Vagina (tissue), 2 donors: ENCODE measurements around the gene PNMA8B. TPM values are rescaled to one million over a fixed set of nuclear protein-coding genes. Genes with fewer than 3 reads are reported as not detected.
A peak's percentile ranks its signal among the peaks of the same experiment; 100 is the strongest.

Experiments used
- DNase-seq, 2 donors: peaks; one replicate each; pipeline ENCODE4 v3.0.0-alpha.2; 2017; ENCODE audit errors: extremely low spot score in 2 of 2
- H3K27ac ChIP-seq: fragments of 200-600 bp; sonication (generic); one replicate; pipeline ENCODE4 v1.5.1; 2019
- H3K27me3 ChIP-seq: fragments of 200-600 bp; sonication (generic); one replicate; pipeline ENCODE4 v1.5.1; 2019
- H3K36me3 ChIP-seq, 2 donors: fragments of 200-600 bp; sonication (generic); one replicate each; pipeline ENCODE4 v1.5.1; 2017 to 2019
- H3K4me1 ChIP-seq: fragments of 200-600 bp; sonication (generic); one replicate; pipeline ENCODE4 v1.5.1; 2019
- H3K4me3 ChIP-seq, 2 donors: fragments of 200-600 bp; sonication (generic); 1 replicate in 1 of 2; 2 replicates in 1 of 2; pipeline ENCODE4 v1.5.1; 2016 to 2019
- H3K9me3 ChIP-seq: fragments of 200-600 bp; sonication (generic); one replicate; pipeline ENCODE4 v1.5.1; 2019
- POLR2A ChIP-seq, 2 donors: fragments of 450-650 bp; IDR thresholded peaks; one replicate each; pipeline ENCODE4 v1.6.1; 2017; ENCODE audit warnings: antibody characterized with exemption in 2 of 2, mild to moderate bottlenecking in 2 of 2, moderate library complexity in 2 of 2
- POLR2AphosphoS5 ChIP-seq, 2 donors: sonication (generic); formaldehyde crosslinking; IDR thresholded peaks; one replicate each; pipeline ENCODE4 v1.9.0; 2017; ENCODE audit warnings: antibody characterized with exemption in 2 of 2, mild to moderate bottlenecking in 2 of 2, low read depth in 1 of 2; ENCODE audit not compliant: insufficient read depth in 1 of 2
- intact Hi-C: fragments of 100-400 bp; cut with DNase I; formaldehyde crosslinking; loops from one replicate; pipeline ENCODE4 v1.15.1; 2023
- total RNA-seq: library from RNA; depleted of rRNA; stranded (reverse); fragments of >200 nt; gene quantifications from one replicate; pipeline ENCODE4 v1.2.3, GENCODE V29; 2016
- TF ChIP-seq, protein P1 (sequence below), 3 experiments: fragments of 450-650 bp in 2 of 3; fragments of 200-600 bp in 1 of 3; sonication (generic) in 1 of 3; IDR thresholded peaks; one replicate each; pipeline ENCODE4 v1.5.1; 2017 to 2019; ENCODE audit warnings: antibody characterized with exemption in 3 of 3, mild to moderate bottlenecking in 2 of 3, moderate library complexity in 2 of 3

PNMA8B gene, protein sequence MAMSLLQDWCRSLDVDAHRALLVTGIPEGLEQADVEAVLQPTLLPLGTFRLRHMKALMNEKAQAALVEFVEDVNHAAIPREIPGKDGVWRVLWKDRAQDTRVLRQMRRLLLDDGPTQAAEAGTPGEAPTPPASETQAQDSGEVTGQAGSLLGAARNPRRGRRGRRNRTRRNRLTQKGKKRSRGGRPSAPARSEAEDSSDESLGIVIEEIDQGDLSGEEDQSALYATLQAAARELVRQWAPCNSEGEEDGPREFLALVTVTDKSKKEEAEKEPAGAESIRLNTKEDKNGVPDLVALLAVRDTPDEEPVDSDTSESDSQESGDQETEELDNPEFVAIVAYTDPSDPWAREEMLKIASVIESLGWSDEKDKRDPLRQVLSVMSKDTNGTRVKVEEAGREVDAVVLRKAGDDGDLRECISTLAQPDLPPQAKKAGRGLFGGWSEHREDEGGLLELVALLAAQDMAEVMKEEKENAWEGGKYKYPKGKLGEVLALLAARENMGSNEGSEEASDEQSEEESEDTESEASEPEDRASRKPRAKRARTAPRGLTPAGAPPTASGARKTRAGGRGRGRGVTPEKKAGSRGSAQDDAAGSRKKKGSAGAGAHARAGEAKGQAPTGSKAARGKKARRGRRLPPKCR
- total RNA-seq = 2.7 TPM

DNA sequence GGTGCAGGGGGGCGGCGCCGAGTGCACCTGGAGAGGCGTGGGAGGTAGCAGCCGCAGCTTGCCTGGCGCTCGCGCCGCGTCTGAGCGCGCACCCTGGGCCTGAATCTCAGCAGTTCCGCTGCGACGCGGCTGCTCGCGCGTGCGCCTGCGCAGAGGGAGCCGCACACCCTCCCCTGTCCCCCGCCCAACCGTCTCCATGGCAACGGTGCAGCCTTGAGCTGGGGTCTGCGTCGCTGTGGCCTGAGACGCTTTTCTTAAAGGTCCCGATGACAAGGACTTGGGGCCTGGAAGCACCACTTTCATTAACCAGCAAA is at the start of gene PNMA8B:
Gene PNMA8B, minus strand, starts transcription at position 82 of the 314 bp plus-strand sequence. CDS start 402 bp downstream, outside the sequence.
- intact Hi-C loops = no loop called here
- Histone ChIP-seq H3K27me3 (no peaks in the 10 kb centered on the region), H3K27ac (peak within 1 kb of the TSS; percentile 45), H3K4me3 (peak within 1 kb of the TSS; percentile 38 to 53), H3K36me3 (no peaks in the 10 kb centered on the region), H3K9me3 (no peaks in the 10 kb centered on the region), H3K4me1 (peaks cover 37% of the 10 kb centered on the region)
- TF ChIP-seq POLR2A (IDR thresholded peaks at IDR 0.05) = peak in 1 of 2 donors; percentile 12
- TF ChIP-seq, protein P1, sequence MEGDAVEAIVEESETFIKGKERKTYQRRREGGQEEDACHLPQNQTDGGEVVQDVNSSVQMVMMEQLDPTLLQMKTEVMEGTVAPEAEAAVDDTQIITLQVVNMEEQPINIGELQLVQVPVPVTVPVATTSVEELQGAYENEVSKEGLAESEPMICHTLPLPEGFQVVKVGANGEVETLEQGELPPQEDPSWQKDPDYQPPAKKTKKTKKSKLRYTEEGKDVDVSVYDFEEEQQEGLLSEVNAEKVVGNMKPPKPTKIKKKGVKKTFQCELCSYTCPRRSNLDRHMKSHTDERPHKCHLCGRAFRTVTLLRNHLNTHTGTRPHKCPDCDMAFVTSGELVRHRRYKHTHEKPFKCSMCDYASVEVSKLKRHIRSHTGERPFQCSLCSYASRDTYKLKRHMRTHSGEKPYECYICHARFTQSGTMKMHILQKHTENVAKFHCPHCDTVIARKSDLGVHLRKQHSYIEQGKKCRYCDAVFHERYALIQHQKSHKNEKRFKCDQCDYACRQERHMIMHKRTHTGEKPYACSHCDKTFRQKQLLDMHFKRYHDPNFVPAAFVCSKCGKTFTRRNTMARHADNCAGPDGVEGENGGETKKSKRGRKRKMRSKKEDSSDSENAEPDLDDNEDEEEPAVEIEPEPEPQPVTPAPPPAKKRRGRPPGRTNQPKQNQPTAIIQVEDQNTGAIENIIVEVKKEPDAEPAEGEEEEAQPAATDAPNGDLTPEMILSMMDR (IDR thresholded peaks at IDR 0.05) = no peak
- TF ChIP-seq POLR2AphosphoS5 (IDR thresholded peaks at IDR 0.05; ENCODE audit: insufficient read depth in 1 of 2, low read depth in 1 of 2) = no peak
- no peak for DNase-seq

DNA sequence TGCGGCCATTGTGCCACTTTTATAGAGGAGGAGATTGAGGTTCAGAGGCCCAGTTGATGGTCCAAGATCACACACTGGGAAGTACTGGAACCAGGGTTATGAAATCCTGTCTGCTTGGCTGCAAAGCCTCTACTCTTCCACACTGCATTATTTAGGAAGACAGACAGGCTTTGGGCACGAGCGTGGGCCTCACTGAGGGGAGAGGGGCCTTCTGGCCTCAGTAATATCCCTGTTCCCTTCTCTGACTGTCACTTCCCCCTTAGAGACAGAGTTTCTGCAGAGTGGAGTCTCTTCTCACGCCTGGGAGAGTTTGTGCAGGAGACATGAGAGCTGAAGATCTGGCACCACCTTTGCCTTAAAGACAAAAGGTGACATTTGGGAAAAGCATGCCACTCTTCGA is 49.0 kb upstream of the PNMA8B start:
- Histone ChIP-seq H3K4me1 (no peaks in the 10 kb centered on the region), H3K27me3 (no peaks in the 10 kb centered on the region), H3K9me3 (no peaks in the 10 kb centered on the region), H3K36me3 (no peaks in the 10 kb centered on the region), H3K4me3 (no peak overlapping the region), H3K27ac (no peak overlapping the region)
- intact Hi-C loops = no loop called here
- TF ChIP-seq POLR2AphosphoS5 (IDR thresholded peaks at IDR 0.05; ENCODE audit: insufficient read depth in 1 of 2, low read depth in 1 of 2) (no peak), POLR2A (IDR thresholded peaks at IDR 0.05) (no peak)
- TF ChIP-seq, protein P1 (IDR thresholded peaks at IDR 0.05) = no peak
- DNase-seq = no peak

DNA sequence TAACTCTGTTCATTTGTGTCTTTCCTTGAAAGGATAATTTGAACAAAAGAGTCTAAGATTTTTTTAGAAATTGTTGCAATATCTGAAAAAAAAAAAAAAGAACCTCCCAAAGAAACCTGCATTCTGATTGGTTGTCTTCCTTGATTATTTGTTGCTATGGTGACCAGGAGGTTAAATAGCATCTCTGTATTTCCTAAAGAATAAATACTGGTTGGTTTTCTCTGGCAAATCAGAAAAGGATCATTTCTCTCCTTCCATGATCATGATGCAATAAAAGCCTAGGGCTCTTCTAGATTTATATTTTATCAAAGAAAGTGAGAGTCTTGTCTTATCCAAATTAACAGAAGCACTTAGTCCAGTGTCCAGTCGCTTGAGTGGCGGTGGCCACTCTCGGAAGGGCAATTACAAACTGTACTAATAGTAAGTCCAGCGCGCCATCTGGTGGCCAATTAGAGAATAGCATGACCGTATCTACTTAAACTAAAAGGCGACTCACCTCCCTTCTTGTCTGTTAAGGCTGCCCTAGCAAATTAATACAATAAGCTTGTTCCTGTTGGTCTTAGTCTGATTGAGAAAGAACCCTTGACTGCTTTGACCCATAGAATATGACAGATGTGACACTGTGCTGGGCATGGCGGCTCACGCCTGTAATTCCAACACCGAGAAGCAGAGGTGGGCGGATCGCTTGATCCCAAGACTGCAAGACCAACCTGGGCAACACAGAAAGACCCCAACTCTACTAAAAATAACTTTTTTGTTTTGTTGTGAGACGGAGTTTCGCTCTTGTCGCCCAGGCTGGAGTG is 47.0 kb upstream of the PNMA8B start:
- H3K4me3 ChIP-seq = no peak overlapping the region
- DNase-seq = peak in 1 of 2 donors; percentile 92
- H3K27ac ChIP-seq = no peak overlapping the region
- H3K36me3 ChIP-seq = no peaks in the 10 kb centered on the region
- TF ChIP-seq POLR2A (IDR thresholded peaks at IDR 0.05) = no peak
- TF ChIP-seq POLR2AphosphoS5 (IDR thresholded peaks at IDR 0.05; ENCODE audit: insufficient read depth in 1 of 2, low read depth in 1 of 2) = no peak
- TF ChIP-seq, protein P1 (IDR thresholded peaks at IDR 0.05) = peak; percentile 90 to 92 (median 91)
- intact Hi-C loops = no loop called here
- no peaks in the 10 kb centered on the region for H3K27me3 ChIP-seq
- no peaks in the 10 kb centered on the region for H3K9me3 ChIP-seq
- H3K4me1 ChIP-seq = no peaks in the 10 kb centered on the region

DNA sequence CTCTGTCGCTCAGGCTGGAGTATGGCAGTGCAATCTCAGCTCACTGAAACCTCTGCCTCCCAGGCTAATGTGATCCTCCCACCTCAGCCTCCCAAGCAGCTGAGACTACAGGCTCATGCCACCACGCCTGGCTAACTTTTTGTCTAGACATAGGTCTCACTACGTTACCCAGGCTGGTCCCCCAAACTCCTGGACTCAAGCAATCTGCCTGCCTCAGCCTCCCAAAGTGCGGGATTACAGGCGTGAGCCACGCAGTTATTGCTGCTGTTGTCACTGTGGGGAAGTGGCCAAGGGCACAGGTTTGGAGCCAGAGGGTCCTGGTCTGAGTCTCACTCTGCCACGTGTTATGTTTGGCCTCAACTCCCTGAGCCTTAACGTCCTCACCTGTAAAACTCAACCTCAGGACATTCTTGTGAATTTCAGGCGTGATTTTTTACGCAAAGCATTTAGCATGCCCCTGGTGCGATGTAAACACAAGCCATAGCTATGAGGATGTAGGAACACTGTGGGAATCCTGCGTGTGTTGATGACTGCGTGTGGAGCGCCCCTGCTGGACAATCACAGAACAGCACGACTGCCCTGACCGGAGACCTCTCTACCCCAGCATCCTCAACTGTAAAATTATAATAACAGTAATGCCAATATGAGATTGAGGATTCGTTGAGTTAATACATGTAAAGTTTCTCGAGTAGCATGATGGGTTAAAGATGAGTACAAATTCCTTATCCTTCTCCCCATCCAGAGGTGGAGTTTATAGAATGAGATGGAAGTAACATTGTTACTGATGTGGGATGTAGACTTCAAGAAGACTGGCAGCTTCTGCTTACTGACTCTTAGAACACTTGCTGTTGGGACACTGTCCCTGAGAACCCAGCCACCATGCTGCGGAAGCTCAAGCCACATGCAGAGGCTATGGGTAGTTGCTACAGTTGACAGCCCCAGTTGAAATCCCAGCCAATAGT is 41.8 kb upstream of the PNMA8B start:
- intact Hi-C loops = no loop called here
- no peak for DNase-seq

More for the DNA sequence above, 41.8 kb upstream of the PNMA8B start:
- no peaks in the 10 kb centered on the region for H3K36me3 ChIP-seq
- TF ChIP-seq POLR2AphosphoS5 (IDR thresholded peaks at IDR 0.05; ENCODE audit: insufficient read depth in 1 of 2, low read depth in 1 of 2) = no peak
- TF ChIP-seq, protein P1 (IDR thresholded peaks at IDR 0.05) = peak; percentile 54 to 58 (median 55)
- no peaks in the 10 kb centered on the region for H3K4me1 ChIP-seq
- no peak overlapping the region for H3K27ac ChIP-seq
- no peaks in the 10 kb centered on the region for H3K27me3 ChIP-seq
- H3K9me3 ChIP-seq = no peaks in the 10 kb centered on the region
- no peak overlapping the region for H3K4me3 ChIP-seq
